ENCODE measurements around the gene CPSF3. TPM values are rescaled to one million over a fixed set of nuclear protein-coding genes. Genes with fewer than 3 reads are reported as not detected.

CPSF3 gene
- total and polyA plus RNA-seq, 9 of the 15 experiments (the other 6 are each of a cell fraction or from before 2014, with no cell fraction given) = 54.2 to 151 (median 94.5) TPM

- peaks cover 24% of the 10 kb centered on the region for H3K36me3 ChIP-seq (ENCODE audit: control insufficient read depth, insufficient read depth, low read length)
- WGBS (ENCODE audit: insufficient coverage, low coverage, missing lambda C conversion rate) = 59% methylated on average over 2 of the region's 2 CpGs
- intact Hi-C loops (cut with micrococcal nuclease) (no loop called here), in situ Hi-C loops (cut with MboI) (no loop called here)
- POLR2A ChIA-PET = no interaction called here
- no peak overlapping the region for H3K27ac ChIP-seq (ENCODE audit: extremely low read depth, low read depth, low read length)
- no peaks in the 10 kb centered on the region for H3K27me3 ChIP-seq (ENCODE audit: control insufficient read depth in 2 of 2, insufficient read depth in 2 of 2, low read length in 2 of 2)
- H2AFZ ChIP-seq (ENCODE audit: low read depth, low read length) = no peak overlapping the region
- H3K9me1 ChIP-seq (ENCODE audit: control insufficient read depth, insufficient read depth, low read length) = peaks cover 3% of the 10 kb centered on the region
- no peaks in the 10 kb centered on the region for H3K79me2 ChIP-seq (ENCODE audit: control insufficient read depth, insufficient read depth, low read length)
- H3K9ac ChIP-seq (ENCODE audit: insufficient read depth in 1 of 2, low read depth in 2 of 2, low read length in 2 of 2) = no peak overlapping the region
- BruUV-seq (replicated peaks) = no TSS peak
- TF ChIP-seq POU5F1 (IDR thresholded peaks at IDR 0.05; ENCODE audit: borderline replicate concordance, low read depth, low read length, partially characterized antibody) (no peak), SAFB2 (IDR thresholded peaks at IDR 0.05; ENCODE audit: borderline replicate concordance, low read depth, low read length, severe bottlenecking) (no peak), ZNF592 (IDR thresholded peaks at IDR 0.05) (no peak), RBFOX2 (IDR thresholded peaks at IDR 0.05; ENCODE audit: low read depth, low read length) (no peak), SP1 (CRISPR knock-in tag; IDR thresholded peaks at IDR 0.05) (no peak), CREB3L1 (IDR thresholded peaks at IDR 0.05; ENCODE audit: borderline replicate concordance, low read depth) (no peak), ARNT (IDR thresholded peaks at IDR 0.05) (no peak), NR3C1 (CRISPR knock-in tag; IDR thresholded peaks at IDR 0.05) (no peak), DMBX1 (CRISPR knock-in tag; IDR thresholded peaks at IDR 0.05; ENCODE audit: borderline replicate concordance) (no peak), ZNF184 (CRISPR knock-in tag; IDR thresholded peaks at IDR 0.05) (no peak), PCBP2 (IDR thresholded peaks at IDR 0.05; ENCODE audit: low read depth, low read length, poor library complexity, severe bottlenecking) (no peak), NCOA4 (IDR thresholded peaks at IDR 0.05; ENCODE audit: partially characterized antibody) (no peak), MIER1 (IDR thresholded peaks at IDR 0.05; ENCODE audit: low read depth) (no peak)
- DNase-seq (ENCODE audit: extremely low read depth in 1 of 4, low spot score in 3 of 4) (no peak), ATAC-seq (no peak), FAIRE-seq (no peak)
- H4K20me1 ChIP-seq (replicated peaks; ENCODE audit: control insufficient read depth, insufficient read depth, low read length) = no peaks in the 10 kb centered on the region; the same call in 1 of the 2 replicates
- H3K4me3 ChIP-seq = no peak overlapping the region
- CTCF ChIA-PET (ENCODE audit: low intra/inter-chr PET ratio) = no interaction called here
- H3K4me2 ChIP-seq (ENCODE audit: insufficient read depth, low read length) = no peak overlapping the region
- H3K4me1 ChIP-seq (replicated peaks in 1 of 2; ENCODE audit: control insufficient read depth in 2 of 2, insufficient read depth in 2 of 2, low read length in 2 of 2) = peaks cover 0 to 12% of the 10 kb centered on the region in 2 experiments; a peak in 2 of 5 replicates
- no peaks in the 10 kb centered on the region for H3K9me3 ChIP-seq (replicated peaks; ENCODE audit: control insufficient read depth, insufficient read depth, low read depth, low read length)
Observed at GRCh38 chr2:9403924-9404323, 19.5 kb upstream of the CPSF3 start.
